Measurements from ENCODE around the gene MYRIP. TPM values are rescaled to one million over a fixed set of nuclear protein-coding genes. Genes with fewer than 3 reads are reported as not detected.

The MYRIP gene
- total and polyA plus RNA-seq, 10 donors = 1.5 to 35.2 (median 16.2) TPM

GRCh38 chr3:39965997-39966396 lies 156.6 kb downstream of the MYRIP start:
- 75 to 88% (median 84%) methylated on average over 2 of the region's 2 CpGs for WGBS, 5 donors
- no peaks in the 10 kb centered on the region for H3K9me3 ChIP-seq
- intact Hi-C loops (cut with DNase I; ENCODE audit: low total_unique reads) = no loop called here

GRCh38 chr3:39970982-39971381 lies 161.6 kb downstream of the MYRIP start:
- no peak for TF ChIP-seq POLR2A (IDR thresholded peaks at IDR 0.05)
- Histone ChIP-seq H3K27me3 (replicated peaks in 1 of 7) (no peaks in the 10 kb centered on the region), H3K4me3 (no peak overlapping the region), H3K36me3 (no peaks in the 10 kb centered on the region), H3K9me3 (no peaks in the 10 kb centered on the region), H3K27ac (no peak overlapping the region), H3K4me1 (no peaks in the 10 kb centered on the region)
- intact Hi-C loops (cut with DNase I; ENCODE audit: low total_unique reads) = no loop called here
- DNase-seq = no peak
- WGBS, 5 donors = 73 to 90% (median 80%) methylated on average over 2 of the region's 2 CpGs

More at GRCh38 chr3:39965997-39966396, 156.6 kb downstream of the MYRIP start:
- Histone ChIP-seq H3K4me1 (peaks cover 0 to 21% (median 0%) of the 10 kb centered on the region in 6 donors), H3K36me3 (no peaks in the 10 kb centered on the region), H3K4me3 (no peak overlapping the region), H3K27ac (no peak overlapping the region), H3K27me3 (replicated peaks in 1 of 7) (no peaks in the 10 kb centered on the region)
- DNase-seq = no peak
- TF ChIP-seq CTCF (IDR thresholded peaks at IDR 0.05 in 8 of 11, conservative IDR thresholded peaks at IDR 0.05 in 3 of 11) = no peak

- H3K36me3 ChIP-seq = no peaks in the 10 kb centered on the region
- no peak overlapping the region for H3K27ac ChIP-seq
- no peaks in the 10 kb centered on the region for H3K9me3 ChIP-seq
- no peaks in the 10 kb centered on the region for H3K4me1 ChIP-seq
- intact Hi-C loops (cut with DNase I; ENCODE audit: low total_unique reads) = no loop called here
- H3K4me3 ChIP-seq = no peak overlapping the region
- 87 to 96% (median 93%) methylated on average over 3 of the region's 3 CpGs for WGBS, 5 donors
- no peak for TF ChIP-seq POLR2A (IDR thresholded peaks at IDR 0.05)
- H3K27me3 ChIP-seq (replicated peaks in 1 of 7) = no peaks in the 10 kb centered on the region
- no peak for DNase-seq
Observed at GRCh38 chr3:39971559-39972031, 162.2 kb downstream of the MYRIP start.

GRCh38 chr3:39972508-39972907 lies 163.1 kb downstream of the MYRIP start:
- Histone ChIP-seq H3K4me3 (no peak overlapping the region), H3K27ac (no peak overlapping the region), H3K27me3 (replicated peaks in 1 of 7) (no peaks in the 10 kb centered on the region), H3K36me3 (no peaks in the 10 kb centered on the region), H3K4me1 (no peaks in the 10 kb centered on the region), H3K9me3 (no peaks in the 10 kb centered on the region)
- DNase-seq = no peak
- intact Hi-C loops (cut with DNase I; ENCODE audit: low total_unique reads) = no loop called here
- TF ChIP-seq POLR2A (IDR thresholded peaks at IDR 0.05) (no peak), POLR2AphosphoS5 (IDR thresholded peaks at IDR 0.05) (no peak)
- 85 to 90% (median 90%) methylated on average over 5 of the region's 5 CpGs for WGBS, 5 donors

- Histone ChIP-seq H3K9me3 (no peaks in the 10 kb centered on the region), H3K4me1 (peaks cover 0 to 32% (median 7%) of the 10 kb centered on the region in 6 donors), H3K4me3 (no peak overlapping the region), H3K27me3 (replicated peaks in 1 of 7) (no peaks in the 10 kb centered on the region), H3K36me3 (no peaks in the 10 kb centered on the region), H3K27ac (peak overlapping the region in 2 of 8 donors; percentile 47 to 55)
- TF ChIP-seq POLR2AphosphoS5 (IDR thresholded peaks at IDR 0.05) (no peak), CTCF (IDR thresholded peaks at IDR 0.05 in 8 of 11, conservative IDR thresholded peaks at IDR 0.05 in 3 of 11) (no peak), POLR2A (IDR thresholded peaks at IDR 0.05) (no peak)
- WGBS, 5 donors = 52 to 65% (median 56%) methylated on average over 6 of the region's 6 CpGs
- intact Hi-C loops (cut with DNase I; ENCODE audit: low total_unique reads) = no loop called here
- no peak for DNase-seq
Observed at GRCh38 chr3:39977058-39977794, 167.8 kb downstream of the MYRIP start.
